Iris pigment epithelial cell (primary cell): ENCODE results near the gene SH3RF3.
A peak's percentile ranks its signal among the peaks of the same experiment; 100 is the strongest.

Source experiments
- DNase-seq: peaks from one replicate; pipeline ENCODE4 v3.0.0-alpha.2; 2011; ENCODE audit warnings: low read depth

Gene SH3RF3

DNA sequence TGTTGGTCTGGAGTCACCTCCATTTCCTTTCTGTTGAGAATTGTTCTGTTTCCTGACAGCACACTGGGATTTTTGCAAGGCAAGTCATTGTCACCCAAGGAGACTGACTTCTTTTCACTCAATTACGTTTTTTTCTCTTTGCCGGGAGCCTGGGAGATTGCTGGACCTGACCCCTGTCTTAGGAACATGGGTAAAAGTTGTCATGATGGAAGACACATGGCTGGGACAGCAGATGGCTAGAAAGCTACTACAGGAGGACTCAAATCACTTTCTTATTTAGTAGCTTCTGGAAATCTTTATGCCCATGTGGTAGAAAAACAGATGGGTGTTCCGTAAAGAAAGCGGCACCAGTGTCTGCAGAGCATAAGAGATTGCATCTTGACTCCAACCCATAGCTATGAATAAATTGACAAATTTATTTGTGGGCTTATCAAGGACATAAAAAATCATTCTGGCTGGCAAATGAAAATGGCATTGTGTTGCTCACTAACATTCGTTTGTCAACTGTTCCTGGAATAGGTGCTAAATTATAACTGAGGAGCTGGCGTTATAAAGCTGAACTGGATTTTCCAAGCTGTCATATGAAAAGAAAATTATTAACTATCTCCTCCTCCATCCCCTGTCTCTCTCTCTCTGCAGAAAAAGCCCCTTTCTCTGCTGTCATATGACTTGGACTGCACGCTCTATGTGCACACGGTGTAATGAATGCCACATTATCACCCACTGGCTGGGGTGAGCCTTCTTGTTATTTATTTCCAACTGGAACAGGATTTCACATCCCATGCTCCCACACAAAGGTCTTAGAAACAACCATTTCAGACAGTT is 159.8 kb downstream of the SH3RF3 start:
- no peak for DNase-seq

DNA sequence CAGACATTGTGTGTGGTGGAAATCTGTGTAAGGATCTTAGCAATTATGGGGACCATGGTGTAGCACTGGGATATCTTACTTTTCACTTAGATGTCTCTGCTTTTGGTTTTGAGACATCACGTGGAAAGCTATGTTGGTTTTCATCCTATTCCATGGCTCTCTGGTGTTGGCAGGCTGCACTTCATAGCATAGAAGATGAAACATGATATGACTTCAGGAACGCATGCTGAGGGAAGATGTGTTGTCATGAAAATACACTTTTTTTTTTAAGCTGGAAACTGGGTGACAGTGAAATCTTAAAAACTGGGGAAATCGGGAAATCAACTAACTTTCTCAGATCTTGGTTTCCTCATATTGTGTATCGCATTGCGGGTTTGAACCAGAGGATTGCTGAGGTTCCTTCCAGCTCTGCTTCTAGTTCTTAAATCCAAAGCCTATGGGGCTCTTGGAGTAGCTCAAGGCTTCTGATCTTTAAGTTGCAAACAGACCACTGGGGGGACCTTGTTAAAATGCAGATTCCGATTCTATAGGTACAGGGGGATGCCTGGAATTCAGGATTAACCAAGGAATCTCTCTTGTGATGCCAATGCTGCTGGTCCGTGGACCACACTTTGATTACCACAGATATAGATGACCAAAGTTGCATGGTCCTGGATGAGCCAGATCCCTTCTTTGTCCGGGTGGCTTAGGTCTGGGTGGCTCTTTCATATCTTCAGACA is 160.7 kb downstream of the SH3RF3 start:
- no peak for DNase-seq

DNA sequence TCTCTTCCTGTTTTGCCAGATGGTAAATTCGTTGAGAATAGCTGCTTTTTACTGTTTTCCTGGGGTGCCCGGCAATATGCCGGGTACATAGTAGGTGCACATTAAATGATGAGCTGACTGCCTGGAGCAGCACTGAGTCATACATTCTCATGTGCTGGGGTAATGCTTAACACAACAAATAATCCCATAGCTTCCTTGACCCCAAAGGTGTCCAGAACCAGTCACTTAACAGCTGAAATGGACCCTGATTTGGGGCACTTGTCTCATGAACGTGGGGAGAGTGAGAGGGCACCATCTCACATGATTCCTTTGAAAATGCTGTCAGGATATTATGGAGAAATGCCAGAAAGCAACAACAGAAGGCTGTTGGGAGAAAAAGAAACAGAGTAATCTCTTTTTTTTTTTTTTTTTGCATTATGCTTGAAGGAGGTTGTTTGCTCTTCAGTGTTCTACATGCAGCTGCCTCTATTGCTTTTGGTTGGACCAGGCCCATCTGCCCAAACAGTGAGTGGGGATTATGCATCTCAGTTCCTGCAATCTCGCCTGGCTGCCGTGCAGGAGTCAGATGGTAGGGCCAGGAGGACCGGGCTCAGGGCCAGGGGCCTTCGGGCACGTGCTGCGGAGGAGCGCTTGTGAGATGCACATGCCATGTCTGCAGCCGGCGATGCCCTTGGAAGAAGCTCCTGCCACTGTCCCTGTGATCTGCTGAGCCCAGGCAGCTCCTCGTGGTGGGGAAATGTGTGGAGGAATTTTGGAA is 162.1 kb downstream of the SH3RF3 start:
- peak; percentile 68 for DNase-seq

DNA sequence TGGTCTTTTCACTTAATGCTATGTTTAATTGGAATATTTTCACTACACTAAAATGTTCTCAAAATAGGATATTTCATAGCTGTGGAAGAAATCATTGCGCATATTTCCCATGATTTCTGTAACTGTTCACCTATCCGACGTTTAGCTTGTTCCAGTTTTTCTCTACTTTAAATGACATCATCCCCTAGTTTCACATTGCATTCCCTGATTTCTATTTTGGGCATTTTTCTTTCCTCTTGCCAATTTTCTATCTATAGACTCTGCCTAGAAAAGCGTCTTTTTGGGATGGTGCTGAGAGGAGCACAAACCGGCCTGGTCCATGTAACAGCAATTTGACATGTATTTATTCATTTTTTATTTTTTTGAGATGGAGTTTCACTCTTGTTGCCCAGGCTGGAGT is 163.4 kb downstream of the SH3RF3 start:
- DNase-seq, result no peak

DNA sequence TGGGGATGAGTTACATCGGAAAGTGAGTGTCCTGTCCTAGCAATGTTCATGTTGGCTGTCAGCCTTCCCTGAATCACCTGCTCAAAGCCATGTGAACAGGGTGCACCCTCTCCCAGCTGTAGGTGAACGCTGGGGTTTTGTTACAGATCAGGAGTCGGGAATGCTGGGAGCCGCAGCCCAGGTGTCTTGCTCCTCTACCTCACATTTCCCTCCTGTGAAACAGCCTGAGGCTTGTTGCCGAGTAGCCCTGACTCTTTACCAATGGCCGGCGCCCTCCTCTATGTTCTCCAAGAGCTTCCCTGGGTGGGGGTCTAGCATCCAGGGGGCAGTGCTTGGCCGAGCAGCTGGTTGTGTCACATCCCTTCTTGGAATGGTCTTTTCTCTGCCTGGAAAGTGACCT is 164.7 kb downstream of the SH3RF3 start:
- no peak for DNase-seq

DNA sequence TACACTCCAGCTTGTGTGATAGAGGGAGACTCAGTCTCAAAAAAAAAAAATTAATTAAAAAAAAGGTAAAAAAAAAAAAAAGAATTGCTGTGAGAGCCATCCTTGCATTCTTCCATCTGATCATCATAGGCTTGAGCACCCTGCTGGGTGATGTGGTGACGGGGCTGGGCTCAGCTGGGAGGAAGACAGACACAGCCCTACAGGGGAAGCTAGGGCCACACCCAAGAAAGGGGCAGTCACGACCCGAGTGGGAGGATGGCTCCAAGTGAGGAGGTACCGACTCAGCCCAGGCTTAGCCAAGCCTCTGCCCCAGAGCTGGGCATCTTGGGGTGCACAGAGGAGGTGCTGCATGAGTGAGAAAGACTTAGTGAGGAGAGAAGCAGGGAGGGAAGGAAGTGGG is 165.5 kb downstream of the SH3RF3 start:
- no peak for DNase-seq

DNA sequence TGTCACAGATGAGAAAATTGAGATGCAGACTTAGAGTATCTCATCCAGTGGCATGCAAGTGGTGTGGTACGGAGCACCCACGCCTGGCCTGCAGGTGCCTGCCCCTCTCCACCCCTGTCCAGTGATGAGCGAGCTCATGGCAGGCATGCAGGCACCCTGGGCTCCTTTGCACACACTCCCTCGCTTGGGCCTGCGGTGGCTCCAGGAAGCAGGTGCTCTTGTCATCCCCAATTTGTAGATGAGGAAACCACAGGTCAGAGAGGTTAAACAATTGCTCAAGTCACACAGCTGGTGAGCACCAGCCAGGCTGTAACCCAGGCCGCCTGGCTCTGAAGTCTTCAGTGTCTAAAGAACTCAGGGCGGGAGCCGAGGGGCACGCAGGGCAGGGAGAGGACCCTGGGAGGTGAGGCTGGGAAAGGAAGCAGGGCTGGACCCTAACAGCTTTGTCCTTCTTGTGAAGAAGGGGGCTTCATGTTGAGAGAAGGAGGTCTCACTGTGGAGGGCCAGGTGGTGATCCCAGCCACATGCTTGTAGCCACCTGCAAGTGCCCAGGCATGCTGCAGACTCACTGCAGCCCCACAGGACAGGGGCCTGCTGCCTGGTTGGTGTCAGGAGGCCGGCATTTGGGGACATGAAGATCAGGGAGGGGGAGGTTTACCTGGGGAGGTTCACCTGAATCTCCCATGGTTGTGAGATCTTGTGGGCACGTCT is 166.2 kb downstream of the SH3RF3 start:
- DNase-seq, result no peak

DNA sequence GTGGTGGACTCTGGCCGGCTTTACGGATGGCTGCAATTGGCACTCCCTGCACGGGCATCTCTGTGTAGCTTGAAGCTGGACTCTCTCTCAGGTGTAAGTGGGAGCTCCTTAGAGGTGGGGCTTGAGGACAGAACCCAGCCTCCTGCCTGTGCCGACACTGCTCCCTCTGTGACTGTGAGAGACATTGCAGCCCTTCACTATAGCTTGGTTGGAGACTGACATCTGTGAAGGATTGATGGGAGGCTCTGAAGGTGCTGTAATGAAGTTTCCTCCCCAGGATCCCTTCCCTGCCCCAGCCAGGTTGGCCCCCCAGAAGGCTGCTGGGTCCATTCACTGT is 166.7 kb downstream of the SH3RF3 start:
- DNase-seq, result no peak

DNA sequence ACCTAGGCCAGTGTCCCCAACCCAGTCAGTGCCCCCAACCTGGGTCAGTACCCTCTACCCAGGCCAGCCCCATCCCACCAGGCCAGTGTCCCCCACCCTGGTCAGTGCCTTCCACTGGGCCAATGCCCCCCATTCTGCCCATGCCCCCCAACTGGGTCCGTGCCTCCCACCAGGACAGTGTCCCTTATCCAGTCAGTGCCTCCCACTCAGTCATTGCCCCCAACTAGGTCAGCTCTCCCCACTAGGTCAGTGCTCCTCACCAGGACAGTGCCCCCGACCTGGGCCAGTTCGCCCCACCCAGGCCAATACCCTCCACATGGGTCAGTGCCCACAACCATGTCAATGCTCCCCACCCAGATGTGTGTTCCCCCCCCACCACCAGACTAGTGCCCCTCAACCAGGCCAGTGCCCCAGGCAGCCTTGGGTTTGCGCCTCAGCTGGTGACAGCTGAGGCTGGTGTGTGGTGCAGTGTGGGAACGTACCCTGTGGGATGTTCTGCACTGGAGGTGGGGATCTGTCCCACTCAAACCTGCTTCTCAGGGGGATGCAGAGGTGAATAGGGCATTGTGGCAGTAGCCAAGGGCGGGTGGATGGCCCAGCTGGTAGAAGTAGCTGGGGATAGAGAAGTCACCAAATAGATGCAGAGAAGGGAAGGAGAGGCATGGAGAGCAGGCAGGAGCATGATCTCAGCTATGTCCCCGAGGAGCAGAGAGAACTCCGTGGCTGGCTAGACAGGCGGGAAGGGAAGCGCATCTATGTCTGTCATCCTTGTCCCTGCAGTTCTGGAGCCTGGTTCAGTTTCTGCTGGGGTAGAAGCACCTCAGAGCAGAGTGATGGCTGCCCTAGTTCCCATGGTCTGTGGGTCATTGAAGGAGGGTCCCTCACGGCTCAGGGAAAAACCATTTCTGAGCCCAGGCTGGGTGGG is 168.8 kb downstream of the SH3RF3 start:
- DNase-seq, result no peak

DNA sequence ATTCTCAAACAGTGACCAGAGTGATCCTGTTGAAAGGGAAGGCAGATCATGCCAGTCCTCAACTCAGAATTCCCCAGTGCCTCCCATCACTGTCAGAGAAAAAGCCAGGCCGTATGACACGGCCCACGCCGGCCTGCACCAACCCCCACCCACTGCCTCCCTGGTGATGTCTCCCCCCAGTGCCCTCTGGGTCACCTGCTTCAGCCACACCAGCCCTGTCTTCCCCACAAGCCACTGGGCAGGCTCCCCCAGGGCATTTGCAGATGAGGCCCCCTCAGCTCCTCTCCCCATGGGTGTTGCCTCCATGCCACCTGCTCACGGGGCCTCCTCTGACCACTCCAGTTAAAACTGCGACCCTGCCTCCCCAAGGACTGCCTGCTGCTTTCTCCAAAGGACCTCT is 169.8 kb downstream of the SH3RF3 start:
- no peak for DNase-seq

DNA sequence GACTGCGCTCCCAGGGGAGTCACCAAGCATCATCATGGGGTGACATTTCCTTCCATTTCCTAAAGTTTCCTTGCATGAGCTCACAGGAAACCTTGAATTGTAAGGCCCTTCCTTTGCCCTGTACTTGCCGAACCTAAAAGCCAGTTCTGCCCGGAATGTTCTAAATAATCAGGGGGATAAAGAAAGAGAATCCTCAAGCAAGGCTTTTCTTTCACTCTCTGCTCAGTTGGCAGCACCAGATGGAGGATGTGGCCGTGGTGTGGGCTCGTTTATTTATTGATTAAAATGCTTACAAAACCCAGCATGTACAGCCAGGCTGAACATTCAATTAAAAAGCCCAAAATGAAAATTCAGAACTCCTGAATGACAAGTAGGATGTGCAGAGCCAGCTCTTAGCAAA is 170.5 kb downstream of the SH3RF3 start:
- no peak for DNase-seq

DNA sequence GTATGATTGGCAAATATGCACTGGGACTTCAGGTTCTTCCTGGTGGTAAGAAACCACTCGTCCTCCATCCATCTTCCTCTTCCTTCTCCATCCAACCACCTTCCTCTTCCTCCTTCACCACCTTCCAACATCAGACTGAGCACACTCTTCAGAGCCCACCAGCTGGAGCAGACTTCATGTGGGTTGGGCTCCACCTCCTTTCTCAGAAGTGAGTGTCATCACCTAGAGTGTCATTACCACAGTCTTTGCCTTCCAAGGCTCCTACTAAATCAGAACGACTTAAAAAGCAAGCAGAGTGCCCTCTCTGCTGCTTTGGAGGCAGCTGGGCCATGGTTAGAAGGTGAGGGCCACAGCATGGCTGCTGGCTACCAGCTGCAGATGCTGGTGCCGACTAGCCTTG is 171.6 kb downstream of the SH3RF3 start:
- no peak for DNase-seq

DNA sequence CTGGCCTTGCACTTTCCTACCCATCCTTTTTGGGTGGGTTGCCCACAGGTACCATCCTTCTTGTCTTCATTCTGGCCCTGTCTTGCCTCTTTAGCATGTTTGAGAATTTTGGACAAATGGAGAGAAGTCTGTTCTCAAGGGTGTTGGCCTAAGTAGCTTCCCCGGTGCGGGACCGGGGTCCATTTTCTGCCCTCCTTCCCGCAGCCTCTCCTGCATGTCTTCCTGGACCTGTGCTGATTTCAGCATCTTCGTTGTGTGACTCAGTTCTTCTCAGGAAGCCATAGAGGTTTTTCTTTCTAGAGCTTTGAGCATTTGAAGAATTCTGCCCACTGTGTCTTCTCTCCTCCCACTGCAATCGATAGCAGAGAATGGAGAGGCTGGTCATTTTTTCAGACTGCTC is 172.7 kb downstream of the SH3RF3 start:
- no peak for DNase-seq

DNA sequence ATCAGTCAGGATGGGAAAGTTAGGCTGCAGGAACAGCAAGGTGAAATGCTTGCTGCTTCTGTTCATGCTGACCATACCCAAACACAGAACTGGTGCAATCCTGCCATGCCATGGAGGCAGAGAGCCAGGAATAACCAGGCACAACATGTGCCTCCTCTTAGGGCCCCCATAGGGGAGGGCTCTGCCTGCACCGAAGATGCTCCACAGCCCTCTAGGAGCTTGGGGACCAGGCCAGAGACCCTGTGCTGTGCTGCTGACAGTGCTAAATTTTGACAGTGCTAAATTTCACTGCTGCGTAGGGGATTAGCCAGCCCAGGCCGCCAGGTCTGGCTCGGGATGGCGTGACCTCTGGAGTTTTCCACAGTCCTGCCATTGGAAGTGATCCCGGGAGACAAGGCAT is 173.3 kb downstream of the SH3RF3 start:
- no peak for DNase-seq

DNA sequence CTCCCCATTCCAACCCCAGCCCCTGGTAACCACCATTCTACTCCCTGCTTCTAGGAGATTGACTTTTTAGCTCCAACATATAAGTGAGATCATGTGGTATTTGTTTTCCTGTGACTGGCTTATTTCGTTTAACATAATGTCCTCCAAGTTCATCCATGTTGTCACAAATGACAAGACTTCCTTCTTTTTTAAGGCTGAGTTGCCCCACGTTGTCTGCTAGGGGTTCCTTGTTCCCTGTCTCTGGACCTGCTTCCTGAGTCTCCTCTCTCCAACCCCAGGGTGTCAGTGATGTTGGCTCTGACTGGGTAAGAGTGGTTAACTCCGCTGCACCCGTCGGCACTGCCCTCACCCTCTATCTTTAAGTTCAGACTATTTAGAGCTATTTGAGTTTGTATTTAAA is 175.2 kb downstream of the SH3RF3 start:
- no peak for DNase-seq

DNA sequence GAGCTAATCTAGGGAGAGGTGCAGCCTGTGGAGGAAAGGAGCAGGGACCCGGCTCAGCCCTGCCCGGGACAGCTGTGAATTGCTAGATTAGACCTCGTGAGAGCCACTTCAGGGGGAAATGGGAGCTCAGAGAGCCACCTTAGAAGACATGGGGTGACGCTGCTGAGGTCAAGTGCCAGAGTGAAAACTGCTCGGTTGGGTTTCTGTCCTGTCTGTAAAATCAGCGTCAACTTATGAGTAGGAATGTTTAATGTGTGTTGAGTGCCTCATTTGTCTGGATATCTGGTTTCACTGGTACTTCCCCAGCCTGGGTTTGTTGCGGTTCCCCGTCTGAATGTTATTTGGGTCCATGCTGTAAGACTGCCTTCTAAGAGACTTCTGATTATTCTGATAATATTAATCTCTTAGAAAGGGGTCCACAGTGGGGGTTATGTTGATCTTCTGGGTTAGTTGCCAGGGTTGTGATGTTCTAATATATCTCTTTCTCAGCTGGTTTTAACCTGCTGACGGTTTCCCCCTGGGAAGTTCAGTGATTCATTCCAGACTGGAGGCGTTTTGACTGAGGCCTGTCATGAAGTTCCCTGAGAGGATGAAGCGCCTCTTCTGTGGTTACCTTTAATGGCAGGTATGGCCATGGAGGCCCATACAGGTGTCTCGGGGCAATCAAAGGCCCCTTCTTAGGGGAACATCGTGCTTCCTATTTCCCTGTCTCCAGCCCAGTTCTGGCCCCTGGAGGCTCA is 175.9 kb downstream of the SH3RF3 start:
- no peak for DNase-seq

DNA sequence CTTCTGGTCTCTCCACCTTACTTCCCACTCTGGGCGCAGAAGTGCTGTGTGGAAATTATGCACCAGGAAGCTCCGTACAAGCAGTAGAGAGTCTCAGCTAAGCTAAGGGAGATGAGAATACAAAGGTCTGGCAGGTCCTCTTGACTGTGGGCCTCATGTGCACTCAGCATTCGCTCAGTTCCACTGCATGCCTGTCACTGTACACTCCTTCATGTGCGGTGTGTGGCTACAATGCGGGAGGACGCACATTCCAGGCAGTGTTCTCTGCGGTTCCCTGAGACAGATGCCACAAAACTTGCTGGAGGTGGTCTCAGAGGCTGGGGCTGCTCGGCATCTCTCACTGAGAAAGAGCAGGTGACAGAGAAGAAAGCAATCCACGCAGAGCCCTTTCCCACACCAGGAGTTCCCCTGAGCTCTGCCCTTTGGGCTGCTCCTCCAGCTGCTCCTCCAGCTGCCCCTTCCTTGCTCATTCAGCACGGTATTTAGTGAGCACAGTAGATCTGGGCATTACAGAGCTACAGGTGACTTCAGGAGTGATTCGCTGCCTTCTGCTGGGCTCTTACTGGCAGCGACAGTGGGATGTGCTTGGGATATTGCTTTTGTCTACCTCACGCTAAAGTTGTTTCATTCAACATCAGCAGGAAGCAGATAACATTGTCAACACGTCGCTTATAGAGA is 176.6 kb downstream of the SH3RF3 start:
- DNase-seq, result no peak

DNA sequence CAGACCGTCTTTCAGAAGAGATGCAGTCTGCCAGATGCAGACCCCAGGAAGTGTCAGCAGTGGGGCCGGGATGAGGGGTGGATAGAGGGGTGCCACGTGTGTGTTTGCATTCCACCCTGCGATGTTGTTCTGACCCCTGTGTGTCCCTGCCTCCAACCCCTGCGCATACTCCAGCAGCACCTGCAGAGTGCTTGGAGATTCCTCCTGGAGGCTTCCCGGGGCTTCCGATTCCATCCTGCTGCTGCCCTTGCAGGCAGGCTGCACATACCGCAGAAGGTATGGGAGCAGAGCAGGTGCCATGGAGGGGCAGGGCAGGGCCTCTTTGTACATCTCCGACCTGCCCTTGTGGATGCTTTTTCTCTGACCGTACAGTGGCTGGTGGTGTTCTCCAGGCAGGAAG is 177.2 kb downstream of the SH3RF3 start:
- DNase-seq, result no peak

DNA sequence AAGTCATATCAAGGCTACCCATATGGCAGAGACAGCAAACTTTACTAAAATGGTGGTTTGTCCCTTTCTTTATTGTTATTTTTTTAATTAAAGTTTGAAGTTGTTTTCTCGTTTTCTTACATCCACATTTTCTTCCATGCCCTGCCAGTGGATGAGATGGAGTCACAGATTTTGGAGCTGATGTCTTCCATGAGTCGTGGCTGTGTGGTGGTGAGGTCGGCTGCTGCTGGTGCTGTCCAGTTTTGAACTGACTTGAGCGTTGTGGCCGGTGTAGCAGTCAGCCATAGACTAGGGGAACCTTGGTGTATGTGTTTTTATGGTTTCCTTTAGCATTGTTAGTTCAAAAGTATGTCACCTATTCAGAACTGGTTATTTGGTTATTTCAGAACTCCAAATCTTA is 182.8 kb downstream of the SH3RF3 start:
- no peak for DNase-seq

DNA sequence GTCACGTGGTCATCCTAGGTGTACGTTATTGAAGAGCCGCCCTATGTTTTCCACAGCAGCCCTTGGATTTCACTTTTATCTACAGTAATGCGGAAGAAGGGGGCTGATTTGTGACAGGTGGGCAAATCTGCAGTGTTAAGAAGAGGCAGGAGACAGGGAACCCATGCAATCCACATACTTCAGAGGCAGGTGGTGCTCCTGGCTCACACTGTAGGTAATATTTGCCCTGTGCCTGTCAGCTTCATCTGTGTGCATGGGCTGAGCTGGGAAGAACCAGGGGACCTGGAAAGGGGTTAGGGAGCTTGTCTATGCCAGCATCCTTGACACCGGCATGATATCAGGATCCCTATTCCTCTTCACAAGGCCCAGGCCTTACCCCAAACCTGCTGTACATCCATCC is 183.9 kb downstream of the SH3RF3 start:
- no peak for DNase-seq
